Measurements from ENCODE around the gene FAF1.

- TF ChIP-seq CTCF (IDR thresholded peaks at IDR 0.05) (no peak), POLR2A (IDR thresholded peaks at IDR 0.05) (no peak)
These were observed 46.1 kb downstream of the FAF1 start for GRCh38 chr1:50913954-50914353.
